ENCODE results near the gene TMTC2.

The TMTC2 gene

GRCh38 chr12:82645414-82645813, 41.3 kb upstream of the TMTC2 start:
- Histone ChIP-seq H3F3A (ENCODE audit: insufficient read depth, low read length) (no peaks in the 10 kb centered on the region), H4K20me1 (ENCODE audit: insufficient read depth, low read length) (no peaks in the 10 kb centered on the region), H3K27ac (ENCODE audit: low read depth, low read length, poor library complexity, severe bottlenecking) (no peak overlapping the region), H3K4me3 (ENCODE audit: low read depth, low read length, poor library complexity, severe bottlenecking) (no peak overlapping the region), H3K9me2 (ENCODE audit: low read depth, low read length) (no peaks in the 10 kb centered on the region; the same call in 1 of the 2 replicates), H3K9me3 (ENCODE audit: low read length) (no peaks in the 10 kb centered on the region), H2AFZ (ENCODE audit: low read length) (no peak overlapping the region), H3K27me3 (ENCODE audit: insufficient read depth, low read length) (no peaks in the 10 kb centered on the region), H3K79me2 (ENCODE audit: insufficient read depth, low read length) (no peaks in the 10 kb centered on the region), H3K4me1 (ENCODE audit: insufficient read depth, low read length, severe bottlenecking) (no peaks in the 10 kb centered on the region), H3K4me2 (ENCODE audit: low read length) (no peak overlapping the region), H3K36me3 (ENCODE audit: insufficient read depth, low read length) (no peaks in the 10 kb centered on the region), H3K9ac (ENCODE audit: low read length) (no peak overlapping the region)
- no peak for TF ChIP-seq EZH2 (IDR thresholded peaks at IDR 0.05; ENCODE audit: borderline replicate concordance, low read length)
- TF ChIP-seq CTCF (IDR thresholded peaks at IDR 0.05; ENCODE audit: low read length), result no peak

- no peak overlapping the region for H2AFZ ChIP-seq (ENCODE audit: low read length)
- TF ChIP-seq CTCF (IDR thresholded peaks at IDR 0.05; ENCODE audit: low read length), result no peak
- TF ChIP-seq EZH2 (IDR thresholded peaks at IDR 0.05; ENCODE audit: borderline replicate concordance, low read length), result no peak
- H3K27ac ChIP-seq (ENCODE audit: low read depth, low read length, poor library complexity, severe bottlenecking), result no peak overlapping the region
- H3K4me2 ChIP-seq (ENCODE audit: low read length), result no peak overlapping the region
- H3K9ac ChIP-seq (ENCODE audit: low read length), result no peak overlapping the region
- no peaks in the 10 kb centered on the region for H3K9me3 ChIP-seq (ENCODE audit: low read length)
- H3K79me2 ChIP-seq (ENCODE audit: insufficient read depth, low read length), result no peaks in the 10 kb centered on the region
- no peaks in the 10 kb centered on the region for H3K4me1 ChIP-seq (ENCODE audit: insufficient read depth, low read length, severe bottlenecking)
- no peaks in the 10 kb centered on the region for H3F3A ChIP-seq (ENCODE audit: insufficient read depth, low read length)
- H3K9me2 ChIP-seq (ENCODE audit: low read depth, low read length), result no peaks in the 10 kb centered on the region
- no peaks in the 10 kb centered on the region for H3K36me3 ChIP-seq (ENCODE audit: insufficient read depth, low read length)
- no peaks in the 10 kb centered on the region for H3K27me3 ChIP-seq (ENCODE audit: insufficient read depth, low read length)
- H4K20me1 ChIP-seq (ENCODE audit: insufficient read depth, low read length), result no peaks in the 10 kb centered on the region
- no peak overlapping the region for H3K4me3 ChIP-seq (ENCODE audit: low read depth, low read length, poor library complexity, severe bottlenecking)
Measured at GRCh38 chr12:82647853-82648252, 38.9 kb upstream of the TMTC2 start.

- Histone ChIP-seq H3K4me2 (ENCODE audit: low read length) (no peak overlapping the region), H4K20me1 (ENCODE audit: insufficient read depth, low read length) (no peaks in the 10 kb centered on the region), H2AFZ (ENCODE audit: low read length) (no peak overlapping the region), H3K36me3 (ENCODE audit: insufficient read depth, low read length) (no peaks in the 10 kb centered on the region), H3K79me2 (ENCODE audit: insufficient read depth, low read length) (no peaks in the 10 kb centered on the region), H3K4me3 (ENCODE audit: low read depth, low read length, poor library complexity, severe bottlenecking) (no peak overlapping the region), H3K27me3 (ENCODE audit: insufficient read depth, low read length) (no peaks in the 10 kb centered on the region), H3K4me1 (ENCODE audit: insufficient read depth, low read length, severe bottlenecking) (no peaks in the 10 kb centered on the region), H3F3A (ENCODE audit: insufficient read depth, low read length) (no peaks in the 10 kb centered on the region), H3K9ac (ENCODE audit: low read length) (no peak overlapping the region), H3K9me2 (ENCODE audit: low read depth, low read length) (no peaks in the 10 kb centered on the region), H3K9me3 (ENCODE audit: low read length) (no peaks in the 10 kb centered on the region), H3K27ac (ENCODE audit: low read depth, low read length, poor library complexity, severe bottlenecking) (no peak overlapping the region)
- no peak for TF ChIP-seq EZH2 (IDR thresholded peaks at IDR 0.05; ENCODE audit: borderline replicate concordance, low read length)
- TF ChIP-seq CTCF (IDR thresholded peaks at IDR 0.05; ENCODE audit: low read length), result no peak
Measured at GRCh38 chr12:82648259-82648909, 38.3 kb upstream of the TMTC2 start.
